Right lobe of liver (tissue), 4 donors: ENCODE results near the gene SYT1.

Experiments
- POLR2A ChIP-seq: fragments of 450-650 bp; IDR thresholded peaks from one replicate; pipeline ENCODE4 v1.6.1; 2017; ENCODE audit warnings: antibody characterized with exemption, mild to moderate bottlenecking
- TF ChIP-seq, protein P1 (sequence below), 4 donors: fragments of 200-600 bp in 3 of 4; fragments of 450-650 bp in 1 of 4; IDR thresholded peaks; one replicate each; pipeline versions ENCODE4 v1.5.1 to v1.8.0; 2016 to 2022; ENCODE audit warnings: antibody characterized with exemption in 4 of 4, mild to moderate bottlenecking in 2 of 4
- donor health status: DM: no; HTN: no; CAD: no.
- donor health status: DM: no; HTN: no; CAD: no.
- donor health status: DM: no; HTN: yes; CAD: no.

GRCh38 chr12:79347866-79348265, 483.3 kb downstream of the SYT1 start:
- TF ChIP-seq, protein P1, sequence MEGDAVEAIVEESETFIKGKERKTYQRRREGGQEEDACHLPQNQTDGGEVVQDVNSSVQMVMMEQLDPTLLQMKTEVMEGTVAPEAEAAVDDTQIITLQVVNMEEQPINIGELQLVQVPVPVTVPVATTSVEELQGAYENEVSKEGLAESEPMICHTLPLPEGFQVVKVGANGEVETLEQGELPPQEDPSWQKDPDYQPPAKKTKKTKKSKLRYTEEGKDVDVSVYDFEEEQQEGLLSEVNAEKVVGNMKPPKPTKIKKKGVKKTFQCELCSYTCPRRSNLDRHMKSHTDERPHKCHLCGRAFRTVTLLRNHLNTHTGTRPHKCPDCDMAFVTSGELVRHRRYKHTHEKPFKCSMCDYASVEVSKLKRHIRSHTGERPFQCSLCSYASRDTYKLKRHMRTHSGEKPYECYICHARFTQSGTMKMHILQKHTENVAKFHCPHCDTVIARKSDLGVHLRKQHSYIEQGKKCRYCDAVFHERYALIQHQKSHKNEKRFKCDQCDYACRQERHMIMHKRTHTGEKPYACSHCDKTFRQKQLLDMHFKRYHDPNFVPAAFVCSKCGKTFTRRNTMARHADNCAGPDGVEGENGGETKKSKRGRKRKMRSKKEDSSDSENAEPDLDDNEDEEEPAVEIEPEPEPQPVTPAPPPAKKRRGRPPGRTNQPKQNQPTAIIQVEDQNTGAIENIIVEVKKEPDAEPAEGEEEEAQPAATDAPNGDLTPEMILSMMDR (IDR thresholded peaks at IDR 0.05), result no peak
- TF ChIP-seq POLR2A, result no peak
